ENCODE data around the gene TYMP.
A peak's percentile ranks its signal among the peaks of the same experiment; 100 is the strongest.

TYMP gene

GRCh38 chr22:50563413-50564160, 33.8 kb upstream of the TYMP start:
- no peak for DNase-seq (ENCODE audit: extremely low read depth, low read depth)
- no peak for TF ChIP-seq CTCF (IDR thresholded peaks at IDR 0.05; ENCODE audit: low read depth, low read length, missing control alignments)
- peak overlapping the region; percentile 51 for H3K4me3 ChIP-seq (replicated peaks; ENCODE audit: low read depth, low read length)

GRCh38 chr22:50562523-50563412, 33.0 kb upstream of the TYMP start, which contains the start of gene SYCE3:
SYCE3 (minus strand) TSS chr22:50562919; CDS start chr22:50556405, 6,514 bp downstream.
- DNase-seq (ENCODE audit: extremely low read depth, low read depth): peak; percentile 47
- TF ChIP-seq CTCF (IDR thresholded peaks at IDR 0.05; ENCODE audit: low read depth, low read length, missing control alignments): peak; percentile 91
- peak within 1 kb of the TSS; percentile 51 for H3K4me3 ChIP-seq (replicated peaks; ENCODE audit: low read depth, low read length)

- no peak for DNase-seq (ENCODE audit: extremely low read depth, low read depth)
- H3K4me3 ChIP-seq (replicated peaks; ENCODE audit: low read depth, low read length): no peak overlapping the region
- TF ChIP-seq CTCF (IDR thresholded peaks at IDR 0.05; ENCODE audit: low read depth, low read length, missing control alignments): no peak
Measured at GRCh38 chr22:50561401-50562358, 31.9 kb upstream of the TYMP start.

- no peak for TF ChIP-seq CTCF (IDR thresholded peaks at IDR 0.05; ENCODE audit: low read depth, low read length, missing control alignments)
- no peak for DNase-seq (ENCODE audit: extremely low read depth, low read depth)
- H3K4me3 ChIP-seq (replicated peaks; ENCODE audit: low read depth, low read length): no peak overlapping the region
Measured at GRCh38 chr22:50560034-50560433, 30.2 kb upstream of the TYMP start.

- no peak for TF ChIP-seq CTCF (IDR thresholded peaks at IDR 0.05; ENCODE audit: low read depth, low read length, missing control alignments)
- DNase-seq (ENCODE audit: extremely low read depth, low read depth): no peak
Measured at GRCh38 chr22:50556703-50557102, 26.9 kb upstream of the TYMP start.

GRCh38 chr22:50553310-50553709, 23.5 kb upstream of the TYMP start:
- no peak for DNase-seq (ENCODE audit: extremely low read depth, low read depth)
- TF ChIP-seq CTCF (IDR thresholded peaks at IDR 0.05; ENCODE audit: low read depth, low read length, missing control alignments): no peak
- H3K4me3 ChIP-seq (replicated peaks; ENCODE audit: low read depth, low read length): no peak overlapping the region

More at GRCh38 chr22:50556703-50557102, 26.9 kb upstream of the TYMP start:
- no peak overlapping the region for H3K4me3 ChIP-seq (replicated peaks; ENCODE audit: low read depth, low read length)

All from HFF-Myc (cell line).